ENCODE data around the gene WDR35. TPM values are rescaled to one million over a fixed set of nuclear protein-coding genes. Genes with fewer than 3 reads are reported as not detected.
"Not testable (repeated sequence)": the region's sequence is repeated elsewhere in the genome, so short reads cannot be mapped to it uniquely, and the experiment has no call there.

WDR35 gene
- total RNA-seq, 1 experiment from 2014 or later, result 15.5 TPM

DNA sequence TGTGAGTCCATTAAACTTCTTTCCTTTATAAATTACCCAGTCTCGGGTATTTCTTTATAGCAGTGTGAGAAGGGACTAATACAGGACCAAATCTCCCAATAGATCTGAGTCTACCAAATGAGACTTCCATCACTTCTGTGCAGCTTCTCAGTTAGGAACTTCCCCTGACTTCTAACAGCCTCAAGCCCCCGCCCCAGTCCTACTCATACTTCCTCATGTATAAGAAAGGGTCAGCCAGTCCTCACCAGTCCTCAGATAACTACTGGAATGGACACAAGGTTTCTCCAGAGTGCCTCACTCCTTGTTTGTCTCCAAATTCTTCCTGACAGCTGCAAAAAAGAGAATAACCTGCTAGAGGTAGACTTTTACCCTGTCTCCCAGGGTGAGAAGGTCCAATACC lies 107.6 kb downstream of the WDR35 start (continued):
- TF ChIP-seq ZNF121 (CRISPR knock-in tag; IDR thresholded peaks at IDR 0.05), result no peak
- no peak for TF ChIP-seq NFYB (CRISPR knock-in tag; conservative IDR thresholded peaks at IDR 0.05; ENCODE audit: low read depth)
- TF ChIP-seq CDX4 (CRISPR knock-in tag; IDR thresholded peaks at IDR 0.05; ENCODE audit: borderline replicate concordance), result no peak

DNA sequence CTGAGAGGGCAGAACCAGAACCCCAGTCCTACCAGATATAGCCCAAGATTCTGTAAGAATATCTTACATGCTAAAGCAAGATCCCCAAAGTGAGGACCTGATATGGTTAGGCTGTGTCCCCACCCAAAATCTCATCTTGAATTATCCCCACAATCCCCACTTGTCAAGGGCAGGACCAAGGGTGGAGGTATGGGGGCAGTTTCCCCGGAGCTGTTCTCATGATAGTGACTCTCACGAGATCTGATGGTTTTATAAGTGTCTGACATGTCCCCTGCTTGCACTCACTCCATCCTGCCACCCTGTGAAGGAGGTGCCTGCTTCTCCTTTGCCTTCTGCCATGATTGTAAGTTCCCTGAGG lies 108.0 kb downstream of the WDR35 start:
- TF ChIP-seq ERG (CRISPR knock-in tag; IDR thresholded peaks at IDR 0.05) (no peak), GTF2I (CRISPR knock-in tag; conservative IDR thresholded peaks at IDR 0.05) (no peak), ZNF396 (CRISPR knock-in tag; IDR thresholded peaks at IDR 0.05; ENCODE audit: borderline replicate concordance) (no peak), IRF2 (CRISPR knock-in tag; IDR thresholded peaks at IDR 0.05; ENCODE audit: borderline replicate concordance, low read depth) (no peak), MXD4 (CRISPR knock-in tag; IDR thresholded peaks at IDR 0.05; ENCODE audit: borderline replicate concordance) (no peak), FOXJ3 (CRISPR knock-in tag; IDR thresholded peaks at IDR 0.05; ENCODE audit: borderline replicate concordance) (no peak), SOX15 (CRISPR knock-in tag; IDR thresholded peaks at IDR 0.05) (no peak), ZNF121 (CRISPR knock-in tag; IDR thresholded peaks at IDR 0.05) (no peak)
- TF ChIP-seq, protein P1, sequence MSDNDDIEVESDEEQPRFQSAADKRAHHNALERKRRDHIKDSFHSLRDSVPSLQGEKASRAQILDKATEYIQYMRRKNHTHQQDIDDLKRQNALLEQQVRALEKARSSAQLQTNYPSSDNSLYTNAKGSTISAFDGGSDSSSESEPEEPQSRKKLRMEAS (CRISPR knock-in tag; IDR thresholded peaks at IDR 0.05), result no peak
- TF ChIP-seq, protein P2, sequence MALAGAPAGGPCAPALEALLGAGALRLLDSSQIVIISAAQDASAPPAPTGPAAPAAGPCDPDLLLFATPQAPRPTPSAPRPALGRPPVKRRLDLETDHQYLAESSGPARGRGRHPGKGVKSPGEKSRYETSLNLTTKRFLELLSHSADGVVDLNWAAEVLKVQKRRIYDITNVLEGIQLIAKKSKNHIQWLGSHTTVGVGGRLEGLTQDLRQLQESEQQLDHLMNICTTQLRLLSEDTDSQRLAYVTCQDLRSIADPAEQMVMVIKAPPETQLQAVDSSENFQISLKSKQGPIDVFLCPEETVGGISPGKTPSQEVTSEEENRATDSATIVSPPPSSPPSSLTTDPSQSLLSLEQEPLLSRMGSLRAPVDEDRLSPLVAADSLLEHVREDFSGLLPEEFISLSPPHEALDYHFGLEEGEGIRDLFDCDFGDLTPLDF (CRISPR knock-in tag; IDR thresholded peaks at IDR 0.05), result no peak

DNA sequence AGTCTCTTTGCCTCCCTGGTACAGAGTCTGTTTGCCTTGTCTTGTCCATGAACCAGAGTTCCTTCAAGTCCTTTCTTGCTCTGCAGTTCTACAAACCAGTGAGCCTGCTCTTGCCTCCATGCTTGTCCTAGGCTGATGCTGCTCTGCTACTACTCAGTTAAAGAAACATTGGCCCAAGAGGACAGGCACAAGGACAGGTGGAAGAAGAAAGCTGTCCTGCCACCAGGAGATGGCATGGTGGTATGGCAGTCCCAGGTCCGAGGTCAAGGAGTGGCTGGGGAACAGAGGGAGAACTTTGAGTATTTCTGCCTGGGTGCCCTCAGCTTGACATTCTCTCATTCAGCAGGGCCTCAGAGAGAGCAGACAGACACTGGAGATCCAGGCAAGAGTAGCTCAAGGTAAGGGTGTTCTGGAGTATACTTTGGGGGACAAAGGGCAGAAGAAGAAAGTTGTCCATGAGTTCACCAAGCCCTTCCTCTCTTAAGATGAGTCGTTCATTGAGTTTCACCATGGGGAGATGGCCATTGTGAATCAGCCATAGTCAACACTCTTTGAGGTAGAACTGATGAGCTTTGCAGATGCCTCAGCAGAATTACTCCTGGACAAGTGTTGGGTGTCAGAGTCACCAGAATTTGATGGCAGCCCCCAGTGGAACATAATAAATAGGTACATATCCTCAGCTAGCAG lies 108.5 kb downstream of the WDR35 start:
- no peaks in the 10 kb centered on the region for H3K36me3 Mint-ChIP-seq
- ATAC-seq, result no peak

More for the DNA sequence above, 108.0 kb downstream of the WDR35 start:
- Mint-ChIP-seq H3K27ac (no peak overlapping the region), H3K4me1 (no peaks in the 10 kb centered on the region), H3K4me3 (no peak overlapping the region), H3K9me3 (no peaks in the 10 kb centered on the region), H3K27me3 (ENCODE audit: low read depth) (peaks cover 2% of the 10 kb centered on the region), H3K36me3 (no peaks in the 10 kb centered on the region)
- POLR2A ChIA-PET, result no interaction called here
- DNase-seq (ENCODE audit: low spot score), result no peak
- CTCF ChIA-PET, result no interaction called here
- ATAC-seq, result no peak

GRCh38 chr2:19880191-19880590 lies 109.7 kb downstream of the WDR35 start:
- CTCF ChIA-PET, H3K4me3 Mint-ChIP-seq: not testable (repeated sequence)

More for the DNA sequence above, 108.5 kb downstream of the WDR35 start:
- H3K27me3 Mint-ChIP-seq (ENCODE audit: low read depth), result peaks cover 2% of the 10 kb centered on the region
- no peak overlapping the region for H3K27ac Mint-ChIP-seq
- no peaks in the 10 kb centered on the region for H3K4me1 Mint-ChIP-seq
- no peaks in the 10 kb centered on the region for H3K9me3 Mint-ChIP-seq
- no peak overlapping the region for H3K4me3 Mint-ChIP-seq
- no peak for DNase-seq (ENCODE audit: low spot score)
- TF ChIP-seq OVOL2 (CRISPR knock-in tag; IDR thresholded peaks at IDR 0.05; ENCODE audit: borderline replicate concordance), result no peak
- no peak for TF ChIP-seq RORB (CRISPR knock-in tag; IDR thresholded peaks at IDR 0.05)
- no peak for TF ChIP-seq ZNF138 (CRISPR knock-in tag; conservative IDR thresholded peaks at IDR 0.05)
- no peak for TF ChIP-seq ATF1 (CRISPR knock-in tag; IDR thresholded peaks at IDR 0.05)
- TF ChIP-seq, protein P3, sequence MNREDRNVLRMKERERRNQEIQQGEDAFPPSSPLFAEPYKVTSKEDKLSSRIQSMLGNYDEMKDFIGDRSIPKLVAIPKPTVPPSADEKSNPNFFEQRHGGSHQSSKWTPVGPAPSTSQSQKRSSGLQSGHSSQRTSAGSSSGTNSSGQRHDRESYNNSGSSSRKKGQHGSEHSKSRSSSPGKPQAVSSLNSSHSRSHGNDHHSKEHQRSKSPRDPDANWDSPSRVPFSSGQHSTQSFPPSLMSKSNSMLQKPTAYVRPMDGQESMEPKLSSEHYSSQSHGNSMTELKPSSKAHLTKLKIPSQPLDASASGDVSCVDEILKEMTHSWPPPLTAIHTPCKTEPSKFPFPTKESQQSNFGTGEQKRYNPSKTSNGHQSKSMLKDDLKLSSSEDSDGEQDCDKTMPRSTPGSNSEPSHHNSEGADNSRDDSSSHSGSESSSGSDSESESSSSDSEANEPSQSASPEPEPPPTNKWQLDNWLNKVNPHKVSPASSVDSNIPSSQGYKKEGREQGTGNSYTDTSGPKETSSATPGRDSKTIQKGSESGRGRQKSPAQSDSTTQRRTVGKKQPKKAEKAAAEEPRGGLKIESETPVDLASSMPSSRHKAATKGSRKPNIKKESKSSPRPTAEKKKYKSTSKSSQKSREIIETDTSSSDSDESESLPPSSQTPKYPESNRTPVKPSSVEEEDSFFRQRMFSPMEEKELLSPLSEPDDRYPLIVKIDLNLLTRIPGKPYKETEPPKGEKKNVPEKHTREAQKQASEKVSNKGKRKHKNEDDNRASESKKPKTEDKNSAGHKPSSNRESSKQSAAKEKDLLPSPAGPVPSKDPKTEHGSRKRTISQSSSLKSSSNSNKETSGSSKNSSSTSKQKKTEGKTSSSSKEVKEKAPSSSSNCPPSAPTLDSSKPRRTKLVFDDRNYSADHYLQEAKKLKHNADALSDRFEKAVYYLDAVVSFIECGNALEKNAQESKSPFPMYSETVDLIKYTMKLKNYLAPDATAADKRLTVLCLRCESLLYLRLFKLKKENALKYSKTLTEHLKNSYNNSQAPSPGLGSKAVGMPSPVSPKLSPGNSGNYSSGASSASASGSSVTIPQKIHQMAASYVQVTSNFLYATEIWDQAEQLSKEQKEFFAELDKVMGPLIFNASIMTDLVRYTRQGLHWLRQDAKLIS (CRISPR knock-in tag; IDR thresholded peaks at IDR 0.05; ENCODE audit: borderline replicate concordance), result no peak
- no peak for TF ChIP-seq ZNF396 (CRISPR knock-in tag; IDR thresholded peaks at IDR 0.05; ENCODE audit: borderline replicate concordance)
- ChIA-PET POLR2A (no interaction called here), CTCF (no interaction called here)

More at GRCh38 chr2:19880191-19880590, 109.7 kb downstream of the WDR35 start:
- H3K4me1 Mint-ChIP-seq; H3K27me3 Mint-ChIP-seq (ENCODE audit: low read depth); H3K27ac Mint-ChIP-seq; POLR2A ChIA-PET; DNase-seq (ENCODE audit: low spot score); ATAC-seq; H3K36me3 Mint-ChIP-seq; H3K9me3 Mint-ChIP-seq: not testable (repeated sequence)
